Panc1 (cell line): ENCODE measurements around the gene ZCCHC8.
"Not testable (repeated sequence)": the region's sequence is repeated elsewhere in the genome, so short reads cannot be mapped to it uniquely, and the experiment has no call there.

Experiments
- REST ChIP-seq, 2 experiments: IDR thresholded peaks; 2 replicates each; pipeline ENCODE4 v1.6.1; 2011 to 2012; ENCODE audit warnings: low read depth in 2 of 2, control low read depth in 1 of 2, low read length in 1 of 2, mild to moderate bottlenecking in 1 of 2, moderate library complexity in 1 of 2; ENCODE audit not compliant: insufficient read depth in 1 of 2
- TF ChIP-seq, protein P1 (sequence below): fragments of 450-650 bp; IDR thresholded peaks from 2 replicates; pipeline ENCODE4 v1.5.1; 2017; ENCODE audit warnings: mild to moderate bottlenecking

- TF ChIP-seq, protein P1, sequence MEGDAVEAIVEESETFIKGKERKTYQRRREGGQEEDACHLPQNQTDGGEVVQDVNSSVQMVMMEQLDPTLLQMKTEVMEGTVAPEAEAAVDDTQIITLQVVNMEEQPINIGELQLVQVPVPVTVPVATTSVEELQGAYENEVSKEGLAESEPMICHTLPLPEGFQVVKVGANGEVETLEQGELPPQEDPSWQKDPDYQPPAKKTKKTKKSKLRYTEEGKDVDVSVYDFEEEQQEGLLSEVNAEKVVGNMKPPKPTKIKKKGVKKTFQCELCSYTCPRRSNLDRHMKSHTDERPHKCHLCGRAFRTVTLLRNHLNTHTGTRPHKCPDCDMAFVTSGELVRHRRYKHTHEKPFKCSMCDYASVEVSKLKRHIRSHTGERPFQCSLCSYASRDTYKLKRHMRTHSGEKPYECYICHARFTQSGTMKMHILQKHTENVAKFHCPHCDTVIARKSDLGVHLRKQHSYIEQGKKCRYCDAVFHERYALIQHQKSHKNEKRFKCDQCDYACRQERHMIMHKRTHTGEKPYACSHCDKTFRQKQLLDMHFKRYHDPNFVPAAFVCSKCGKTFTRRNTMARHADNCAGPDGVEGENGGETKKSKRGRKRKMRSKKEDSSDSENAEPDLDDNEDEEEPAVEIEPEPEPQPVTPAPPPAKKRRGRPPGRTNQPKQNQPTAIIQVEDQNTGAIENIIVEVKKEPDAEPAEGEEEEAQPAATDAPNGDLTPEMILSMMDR = not testable (repeated sequence)
- not testable (repeated sequence) for TF ChIP-seq REST (IDR thresholded peaks at IDR 0.05; ENCODE audit: insufficient read depth in 1 of 2, low read depth in 2 of 2, low read length in 1 of 2)
Measured at GRCh38 chr12:122464317-122465042, 36.3 kb downstream of the ZCCHC8 start.
